Fibroblast of lung (primary cell): ENCODE results near the gene TRIB2.

Source experiments
- CTCF ChIP-seq, 2 donors: IDR thresholded peaks in 1 of 2; conservative IDR thresholded peaks in 1 of 2; 1 replicate in 1 of 2; 2 replicates in 1 of 2; pipeline ENCODE4 v1.5.1; 2011 to 2012; ENCODE audit warnings: low read length in 2 of 2, control low read depth in 1 of 2, inconsistent platforms in 1 of 2, low read depth in 1 of 2, mild to moderate bottlenecking in 1 of 2
- EZH2 ChIP-seq: IDR thresholded peaks from 2 replicates; pipeline ENCODE4 v1.5.1; 2012; ENCODE audit warnings: low read length, control low read depth, mild to moderate bottlenecking; ENCODE audit errors: missing control alignments

DNA sequence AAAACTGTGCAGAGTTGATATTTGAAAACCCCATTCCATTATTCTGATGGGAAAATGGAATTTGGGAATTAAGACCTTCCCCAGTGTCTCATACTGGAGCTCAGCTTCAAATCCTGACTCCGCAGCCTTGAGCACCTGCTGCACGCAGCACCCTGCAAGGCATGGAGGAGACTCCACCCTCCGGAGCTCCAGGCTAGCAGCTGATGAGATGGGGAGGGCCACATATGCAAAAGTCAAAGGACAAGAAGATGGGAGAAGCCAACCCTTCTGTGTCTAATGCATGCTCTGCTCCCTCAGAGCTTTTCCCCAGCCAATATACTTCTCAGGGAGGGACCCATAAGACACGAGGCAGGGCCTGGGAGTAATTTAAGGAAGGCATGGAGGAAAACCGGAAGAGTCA, 34.7 kb upstream of the TRIB2 start:
- no peak for TF ChIP-seq CTCF (conservative IDR thresholded peaks at IDR 0.05 in 1 of 2, IDR thresholded peaks at IDR 0.05 in 1 of 2; ENCODE audit: low read depth in 1 of 2, low read length in 2 of 2)
- no peak for TF ChIP-seq EZH2
